Measurements from ENCODE around the gene GNA14.
"Not testable (repeated sequence)": the region's sequence is repeated elsewhere in the genome, so short reads cannot be mapped to it uniquely, and the experiment has no call there.

GNA14 gene

DNA sequence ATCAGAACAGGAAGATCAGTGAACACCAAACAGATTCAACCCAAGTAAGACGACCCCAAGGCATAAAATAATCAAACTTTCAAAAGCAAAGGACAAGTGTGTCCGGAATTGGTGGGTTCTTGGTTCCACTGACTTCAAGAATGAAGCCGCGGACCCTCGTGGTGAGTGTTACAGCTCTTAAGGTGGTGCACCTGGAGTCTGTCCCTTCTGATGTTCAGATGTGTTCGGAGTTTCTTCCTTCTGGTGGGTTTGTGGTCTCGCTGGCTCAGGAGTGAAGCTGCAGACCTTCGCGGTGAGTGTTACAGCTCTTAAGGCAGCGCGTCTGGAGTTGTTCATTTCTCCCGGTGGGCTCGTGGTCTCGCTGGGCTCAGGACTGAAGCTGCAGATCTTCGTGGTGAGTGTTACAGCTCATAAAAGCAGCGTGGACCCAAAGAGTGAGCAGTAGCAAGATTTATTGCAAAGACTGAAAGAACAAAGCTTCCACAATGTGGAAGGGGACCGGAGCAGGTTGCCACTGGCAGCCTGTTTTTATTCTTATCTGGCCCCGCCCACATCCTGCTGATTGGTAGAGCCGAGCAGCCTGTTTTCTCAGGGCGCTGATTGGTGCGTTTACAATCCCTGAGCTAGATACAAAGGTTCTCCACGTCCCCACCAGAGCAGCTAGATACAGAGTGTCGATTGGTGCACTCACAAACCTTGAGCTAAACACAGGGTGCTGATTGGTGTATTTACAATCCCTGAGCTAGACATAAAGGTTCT is 158.5 kb downstream of the GNA14 start:
- not testable (repeated sequence) for DNase-seq (ENCODE audit: low spot score)

DNA sequence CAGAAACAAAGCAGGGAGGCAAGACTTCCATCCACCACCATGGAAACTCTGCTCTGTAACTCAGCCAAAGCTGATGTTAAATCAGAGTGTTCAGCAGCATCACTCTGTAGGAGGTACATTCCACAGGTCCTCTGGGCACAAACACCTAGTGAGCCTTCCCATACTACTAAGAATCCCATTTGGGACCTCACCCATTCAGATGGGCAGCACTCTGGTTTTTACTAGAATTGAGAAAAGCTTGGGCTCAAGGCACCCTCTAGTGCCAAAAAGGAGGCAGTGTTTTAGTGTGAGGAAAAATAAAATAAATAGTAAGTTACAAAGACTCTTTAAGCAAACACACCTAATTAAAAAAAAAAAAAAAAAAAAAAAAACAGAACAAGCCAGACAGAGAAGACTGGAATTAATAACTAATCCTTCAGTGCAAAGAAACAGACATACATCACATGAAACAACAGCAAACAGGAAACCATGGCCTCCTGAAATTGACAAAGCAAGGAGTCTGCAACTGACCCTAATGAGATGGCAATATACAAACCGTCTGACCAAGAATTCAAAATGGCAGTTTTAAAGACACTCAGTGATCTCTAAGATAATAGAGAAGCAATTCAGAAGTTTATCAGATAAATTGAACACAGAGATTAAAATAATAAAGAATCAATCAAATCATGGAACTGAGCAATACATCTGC is 159.5 kb downstream of the GNA14 start:
- no peak for DNase-seq (ENCODE audit: low spot score)

DNA sequence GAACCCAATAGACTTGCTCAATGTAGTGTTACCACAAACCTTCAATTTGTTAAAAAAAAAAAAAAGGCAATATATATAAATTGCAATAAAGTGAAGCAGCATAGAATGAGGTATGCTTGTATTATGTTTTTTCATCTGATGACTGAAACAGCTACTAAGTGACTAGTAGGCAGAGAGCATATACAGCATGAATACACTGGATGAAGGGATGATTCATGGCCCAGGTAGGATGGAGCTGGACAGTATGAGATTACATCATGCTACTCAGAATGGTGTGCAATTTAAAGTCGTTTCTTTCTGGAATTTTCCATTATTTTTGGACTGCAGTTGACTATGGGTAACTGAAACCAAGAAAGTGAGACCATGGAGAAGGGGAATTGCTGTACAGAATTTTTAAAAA is 161.2 kb downstream of the GNA14 start:
- DNase-seq (ENCODE audit: low spot score), result no peak

DNA sequence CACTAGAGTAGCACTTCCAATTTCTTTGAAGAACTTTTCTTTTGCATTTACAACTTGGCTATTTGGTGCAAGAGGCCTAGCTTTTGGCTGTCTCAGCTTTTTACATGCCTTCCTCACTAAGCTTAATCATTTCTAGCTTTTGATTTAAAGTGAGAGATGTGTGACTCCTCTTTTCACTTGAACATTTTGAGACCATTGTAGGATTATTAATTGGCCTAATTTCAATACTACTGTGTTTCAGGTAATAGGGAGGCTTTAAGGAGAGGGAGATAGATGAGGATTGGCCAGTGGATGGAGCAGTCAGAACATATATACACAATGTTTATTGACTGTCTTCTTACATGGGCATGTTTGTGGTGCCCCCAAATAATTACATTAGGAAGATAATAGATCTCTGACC is 161.7 kb downstream of the GNA14 start:
- no peak for DNase-seq (ENCODE audit: low spot score)

DNA sequence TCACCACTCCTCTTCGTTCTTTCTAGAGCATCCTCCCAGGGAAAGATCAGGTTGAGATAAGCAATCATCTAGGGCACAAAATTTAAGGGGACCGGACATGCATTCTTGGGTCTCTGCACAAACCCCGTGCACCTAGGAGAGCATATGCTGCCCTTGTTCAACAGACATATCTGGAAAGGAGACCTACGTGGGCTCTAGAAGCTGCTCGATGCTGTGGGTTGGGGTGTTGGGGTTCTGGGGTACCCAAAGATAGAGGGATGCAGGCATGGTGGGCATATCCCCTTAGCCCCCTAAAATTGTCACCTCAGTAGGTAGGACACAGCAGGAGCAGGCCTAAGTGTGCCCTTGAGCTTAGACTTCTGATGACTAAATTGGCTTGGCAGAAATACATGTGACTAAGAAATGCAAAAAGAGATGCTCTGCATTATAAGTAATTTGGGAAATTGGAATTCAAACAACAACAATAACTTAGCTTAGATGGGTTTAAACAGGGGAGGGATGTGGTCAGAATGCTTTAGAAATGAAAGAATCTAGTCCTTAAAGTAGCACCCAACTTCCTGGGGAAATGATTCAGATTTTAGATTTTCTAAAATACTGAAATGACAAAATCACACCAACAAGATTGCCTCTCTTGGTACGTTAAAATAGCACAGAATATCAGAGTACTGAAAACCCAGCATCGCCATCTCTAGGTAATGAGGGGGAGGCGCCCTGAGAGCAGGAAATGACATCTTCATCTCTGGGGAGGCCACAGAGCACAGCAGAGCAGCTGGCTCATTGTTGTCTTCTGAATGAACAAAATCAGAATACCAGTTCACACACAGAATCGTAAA is 172.3 kb downstream of the GNA14 start:
- DNase-seq (ENCODE audit: low spot score), result no peak

DNA sequence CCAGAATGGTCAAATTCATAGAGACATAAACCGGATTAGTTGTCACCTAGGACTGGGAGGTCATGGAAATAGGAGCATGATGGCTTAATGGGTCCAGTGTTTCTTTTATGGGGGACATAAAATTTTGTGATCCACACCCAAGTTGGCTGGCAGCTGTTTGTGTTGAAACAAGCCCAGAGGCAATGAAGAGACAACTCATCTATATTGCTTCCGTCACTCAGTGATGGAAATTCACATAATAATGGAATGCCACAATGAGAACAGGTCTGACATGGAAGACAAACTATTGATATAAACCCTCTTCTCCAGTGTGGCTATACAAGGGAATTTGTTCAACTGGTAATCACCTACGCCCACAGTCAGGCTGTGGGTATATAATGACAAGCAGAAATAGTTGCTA is 173.2 kb downstream of the GNA14 start:
- DNase-seq (ENCODE audit: low spot score), result no peak

DNA sequence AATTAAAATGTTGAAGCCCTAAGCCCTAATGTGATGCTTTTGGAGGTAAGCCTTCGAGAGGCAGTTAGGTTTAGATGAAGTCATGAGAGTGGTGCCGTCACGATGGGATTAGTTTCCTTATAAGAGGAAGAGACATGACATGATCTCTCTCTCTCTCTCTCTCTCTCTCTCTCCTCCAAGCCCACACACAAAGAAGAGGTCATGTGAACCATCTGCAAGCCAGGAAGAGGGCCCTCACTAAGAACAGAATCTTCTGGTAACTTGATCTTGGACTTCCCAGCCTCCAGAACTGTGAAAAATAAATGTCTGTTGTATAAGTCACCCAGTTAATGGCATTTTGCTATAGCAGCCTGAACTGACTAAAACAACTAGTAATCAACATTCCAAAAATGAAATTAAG is 175.5 kb downstream of the GNA14 start:
- no peak for DNase-seq (ENCODE audit: low spot score)

DNA sequence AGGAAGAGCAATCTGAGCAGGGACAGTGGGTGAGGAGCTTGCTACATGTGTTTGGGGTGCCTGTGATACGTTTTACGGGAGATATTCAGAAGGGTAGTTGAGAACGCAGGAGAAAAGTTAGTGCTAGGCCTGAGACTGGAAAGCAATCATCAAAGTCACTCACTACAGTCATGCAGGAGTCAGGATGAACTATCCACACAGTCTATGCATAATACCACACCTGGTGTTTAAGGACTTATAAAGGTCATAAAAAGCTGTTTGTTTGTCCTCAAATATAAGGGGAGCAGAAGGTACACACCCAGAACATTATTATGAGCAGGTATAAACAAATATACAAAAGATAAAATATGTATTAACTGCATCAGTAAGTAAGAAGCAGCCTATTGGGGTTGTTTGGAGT is 176.6 kb downstream of the GNA14 start:
- DNase-seq (ENCODE audit: low spot score), result no peak

DNA sequence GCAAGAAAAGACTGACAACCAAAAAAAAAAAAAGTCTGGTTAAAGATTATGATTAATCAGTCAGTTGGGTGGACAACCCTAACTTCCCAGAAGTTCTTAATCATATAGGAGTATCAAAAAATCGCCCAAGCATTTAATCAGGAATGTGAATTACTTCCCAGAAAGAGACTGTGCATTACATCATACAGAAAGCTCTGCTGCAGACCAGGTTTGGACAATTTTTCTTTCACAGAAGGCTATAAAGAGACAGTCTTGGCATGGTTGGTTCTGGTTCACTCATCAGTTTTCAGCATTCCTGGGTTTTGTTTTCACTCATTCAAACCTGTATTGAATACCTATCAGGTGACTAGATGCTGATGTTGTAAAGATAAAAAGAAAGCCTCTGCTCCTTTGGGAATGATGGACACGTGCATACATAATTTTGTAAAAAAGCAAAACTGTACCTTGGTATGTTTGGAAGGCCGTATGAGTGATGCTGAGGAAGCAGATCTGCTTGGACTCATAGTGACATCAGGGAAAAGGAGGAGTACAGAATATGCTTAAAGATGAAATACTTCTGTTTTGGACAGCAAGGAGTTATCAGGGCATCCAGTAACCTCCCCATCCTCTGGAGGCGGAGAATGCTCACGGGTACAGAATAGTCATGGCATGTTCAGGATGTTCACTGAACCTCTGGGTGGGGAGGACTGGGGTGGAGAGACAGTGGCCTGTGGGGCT is 178.4 kb downstream of the GNA14 start:
- no peak for DNase-seq (ENCODE audit: low spot score)

DNA sequence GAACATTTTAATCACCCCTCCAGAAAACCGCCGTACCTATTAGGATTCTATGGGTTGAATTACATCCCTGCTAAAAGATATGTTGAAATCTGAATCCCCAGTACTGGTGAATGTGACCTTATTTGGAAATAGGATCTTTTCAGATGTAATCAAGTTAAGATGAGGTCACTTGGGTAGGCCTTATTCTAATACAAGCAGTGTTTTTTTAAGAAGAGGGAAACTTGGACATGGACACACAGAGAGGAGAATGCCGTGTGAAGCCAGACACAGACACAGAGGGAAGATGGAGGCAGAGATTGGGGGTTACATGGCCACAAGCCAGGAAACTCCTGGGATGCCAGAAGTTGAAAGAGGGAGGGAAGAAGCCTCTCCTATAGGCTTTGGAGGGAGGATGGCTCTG is 183.5 kb downstream of the GNA14 start:
- no peak for DNase-seq (ENCODE audit: low spot score)

DNA sequence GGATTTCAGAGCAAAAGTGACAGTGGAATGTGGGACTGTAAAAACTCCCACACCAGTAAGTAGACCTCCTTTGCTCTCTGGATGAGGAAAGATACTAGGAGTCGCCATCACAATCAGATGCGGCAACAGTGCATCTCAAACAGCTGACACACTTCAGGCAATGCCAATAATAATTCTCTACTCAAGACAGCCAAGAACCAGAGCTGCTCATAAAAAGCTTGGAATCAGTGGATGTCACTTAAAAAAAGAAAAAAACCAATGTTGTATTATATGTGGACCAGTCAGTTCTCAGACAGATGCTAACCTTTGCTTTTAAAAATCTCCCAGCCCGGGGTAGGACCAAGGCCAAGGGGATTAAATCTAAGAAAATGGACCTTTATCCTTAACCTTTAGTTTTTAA is 185.0 kb downstream of the GNA14 start:
- DNase-seq (ENCODE audit: low spot score), result no peak

DNA sequence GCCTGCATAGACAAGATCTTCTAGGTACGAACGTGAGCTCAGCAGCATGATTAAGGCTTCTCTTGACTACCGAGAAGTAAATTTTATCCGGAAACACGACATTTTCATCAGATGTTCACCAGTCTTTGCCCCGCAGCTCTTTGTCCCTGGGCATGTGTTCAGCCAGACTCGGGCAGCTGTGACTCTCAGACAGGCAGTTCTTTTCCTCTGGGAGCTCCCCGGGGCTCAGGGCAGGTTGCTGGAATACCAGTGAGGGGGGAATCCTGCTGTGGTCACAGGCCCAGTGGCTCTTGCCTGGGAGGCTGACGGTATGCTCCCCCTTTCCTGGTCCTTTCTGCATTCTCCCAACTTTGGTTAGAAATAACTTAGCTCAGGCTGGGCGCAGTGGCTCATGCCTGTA is 186.1 kb downstream of the GNA14 start:
- DNase-seq (ENCODE audit: low spot score), result no peak

DNA sequence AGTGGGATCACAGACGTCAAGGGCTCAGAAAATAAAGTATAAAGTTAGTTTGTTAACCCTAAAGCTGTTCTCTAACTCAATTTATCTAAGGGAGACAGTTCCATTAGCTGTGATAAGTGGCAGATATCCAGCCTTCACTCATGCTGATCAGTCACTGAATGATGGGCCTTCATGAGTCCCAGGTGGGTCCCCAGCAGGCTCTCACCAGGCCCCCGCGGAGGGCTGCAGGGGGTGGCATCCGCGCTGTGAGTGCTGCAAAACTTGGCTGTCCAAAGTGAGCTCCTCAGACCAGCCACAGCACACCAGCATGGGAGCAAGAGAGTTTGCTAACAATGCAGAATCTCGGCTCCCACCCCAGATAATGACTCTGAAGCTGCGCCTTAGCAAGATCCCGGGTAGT is 187.2 kb downstream of the GNA14 start:
- DNase-seq (ENCODE audit: low spot score), result no peak

DNA sequence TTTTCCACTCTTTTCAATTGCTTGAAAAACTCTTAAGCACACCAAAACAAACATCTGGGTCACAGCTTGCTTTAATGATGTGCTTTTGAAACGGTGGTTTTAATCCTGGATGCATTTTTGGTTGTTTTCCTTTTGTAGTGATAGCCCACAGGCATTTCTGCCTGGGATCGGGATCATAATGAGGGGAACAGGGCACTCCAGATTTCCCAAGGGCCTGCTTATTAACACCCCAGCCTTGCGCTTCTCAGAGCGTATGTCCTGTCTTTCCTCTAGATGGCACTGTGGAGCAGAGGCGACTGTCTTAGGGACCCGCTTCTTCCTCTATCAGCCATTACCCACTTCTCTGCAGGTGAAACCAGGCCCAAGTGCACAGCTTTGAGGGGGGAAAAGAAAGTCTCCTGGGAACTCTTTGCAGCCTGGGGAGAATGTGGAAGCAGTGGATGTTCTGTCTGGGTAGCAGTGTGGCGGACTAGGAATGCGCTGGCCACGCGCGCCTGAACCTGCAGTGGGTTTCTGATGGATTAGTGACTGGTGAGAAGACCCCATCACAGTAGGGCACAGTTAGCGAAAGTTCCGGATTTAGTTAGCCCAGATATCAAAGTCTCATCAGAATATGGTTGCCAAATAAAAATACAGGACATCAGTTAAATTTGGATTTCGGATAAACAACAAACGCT is 190.1 kb downstream of the GNA14 start:
- peak; percentile 62 for DNase-seq (ENCODE audit: low spot score)

DNA sequence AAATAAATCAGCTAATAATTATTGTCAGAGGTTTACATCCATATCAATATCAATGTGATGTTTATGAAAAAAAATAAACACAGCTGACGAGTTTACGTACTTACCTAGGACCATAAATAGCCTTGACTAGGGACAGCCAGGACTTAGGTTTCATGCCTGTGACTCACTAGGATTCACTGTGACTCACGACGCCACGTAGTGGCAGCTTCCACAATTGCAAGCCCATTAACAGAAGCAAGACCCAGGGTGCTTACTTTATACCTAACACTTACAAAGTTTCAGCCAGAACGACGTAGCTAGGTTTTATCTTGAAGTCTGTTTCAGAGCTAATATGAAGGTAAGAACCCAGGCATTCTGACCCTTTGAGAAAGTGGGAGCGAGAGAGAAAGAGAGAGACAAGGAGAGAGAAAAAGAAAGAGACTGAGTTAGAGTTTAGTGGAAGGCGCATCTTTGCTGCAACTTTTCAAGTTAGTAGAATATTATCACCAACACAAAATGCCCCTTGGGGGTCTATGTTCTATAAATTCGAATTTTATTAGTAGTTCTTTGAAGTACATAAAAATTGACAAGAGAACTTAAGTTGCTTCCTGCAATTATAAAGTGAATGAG is 191.2 kb downstream of the GNA14 start:
- peak; percentile 79 for DNase-seq (ENCODE audit: low spot score)

DNA sequence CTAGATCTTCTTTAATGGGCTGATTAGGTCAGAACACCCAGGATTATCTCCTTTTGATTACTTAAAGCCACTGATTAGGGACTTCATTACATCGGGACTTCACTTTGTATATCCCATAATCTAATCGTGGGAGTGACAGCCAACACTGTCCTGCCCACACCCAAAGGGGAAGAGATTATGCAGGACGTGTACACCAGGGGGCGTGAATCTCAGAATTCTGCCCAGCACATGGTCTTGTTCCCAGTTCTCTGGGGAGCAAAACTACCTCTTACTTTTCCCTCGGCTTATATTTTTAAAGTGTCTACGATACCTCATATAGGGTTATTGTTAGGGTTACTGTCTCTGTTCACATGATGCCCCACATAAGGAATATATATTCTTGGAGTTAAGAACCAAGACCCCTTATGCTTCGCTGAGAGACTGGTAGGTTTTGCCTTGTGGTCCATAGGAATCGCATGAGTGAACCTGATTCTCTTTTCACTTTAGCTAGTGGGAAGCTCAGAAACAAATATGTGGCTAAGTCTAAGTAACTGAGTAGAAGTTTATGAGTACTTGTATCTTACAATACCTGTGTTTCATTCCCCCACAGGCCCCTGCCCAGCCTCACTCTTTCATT is 192.7 kb downstream of the GNA14 start:
- peak; percentile 51 for DNase-seq (ENCODE audit: low spot score)

DNA sequence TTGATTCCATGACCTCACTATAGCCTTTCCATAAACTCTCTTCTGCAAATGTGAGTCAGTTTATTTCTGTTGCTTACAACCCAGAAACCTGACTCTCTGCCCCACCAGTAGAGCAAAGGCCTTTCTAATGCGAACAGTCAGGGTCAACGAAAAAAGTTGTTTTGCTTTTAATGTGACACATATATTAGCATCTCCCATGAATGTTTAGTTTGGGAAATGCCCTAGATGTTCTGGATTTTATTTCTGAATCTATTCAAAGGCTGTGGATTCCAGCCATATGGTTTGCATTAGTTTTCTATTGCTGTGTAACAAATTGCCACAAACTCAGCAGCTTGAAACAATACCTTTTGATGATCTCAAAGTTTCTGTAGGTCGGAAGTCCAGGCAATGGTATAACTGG is 193.5 kb downstream of the GNA14 start:
- DNase-seq (ENCODE audit: low spot score), result no peak

DNA sequence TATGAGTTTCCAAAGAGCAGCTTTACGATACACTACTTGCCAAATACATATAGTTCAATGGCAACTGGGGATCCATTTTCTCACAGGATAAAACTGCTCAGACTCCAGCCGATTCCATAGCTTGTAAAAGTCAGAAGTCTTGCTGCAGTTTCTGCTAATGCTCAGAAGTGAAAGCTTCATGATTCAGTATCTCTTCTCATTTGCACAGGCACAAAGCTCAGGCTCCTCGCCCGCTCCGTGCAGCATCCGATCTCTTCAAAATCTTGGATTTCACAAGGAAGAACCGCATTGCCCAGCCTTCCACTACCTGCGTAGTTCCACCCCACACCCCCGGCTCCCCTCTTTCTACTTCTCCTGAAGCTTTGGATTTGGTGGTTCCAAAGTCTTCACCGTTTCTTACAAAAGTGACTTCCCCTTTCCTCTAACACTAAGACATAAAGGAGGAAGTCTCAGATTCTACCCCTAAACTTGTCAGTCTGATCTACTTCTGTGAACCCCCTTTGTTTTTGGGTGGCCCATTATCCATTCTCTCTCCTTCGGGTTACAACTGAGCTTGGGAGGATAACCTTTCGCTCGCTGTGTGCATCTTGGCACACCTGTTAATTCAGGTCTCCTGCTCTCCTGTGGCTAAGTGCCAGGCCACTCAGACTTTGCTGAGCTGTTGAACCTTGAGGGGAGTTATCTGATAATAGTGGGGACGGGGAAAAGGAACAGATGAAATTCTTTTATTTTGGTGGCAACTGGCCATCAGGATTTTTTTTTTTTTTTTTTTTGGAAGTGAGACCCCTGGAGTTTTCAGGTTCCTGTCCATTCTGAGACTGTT is 194.1 kb downstream of the GNA14 start:
- DNase-seq (ENCODE audit: low spot score), result no peak

DNA sequence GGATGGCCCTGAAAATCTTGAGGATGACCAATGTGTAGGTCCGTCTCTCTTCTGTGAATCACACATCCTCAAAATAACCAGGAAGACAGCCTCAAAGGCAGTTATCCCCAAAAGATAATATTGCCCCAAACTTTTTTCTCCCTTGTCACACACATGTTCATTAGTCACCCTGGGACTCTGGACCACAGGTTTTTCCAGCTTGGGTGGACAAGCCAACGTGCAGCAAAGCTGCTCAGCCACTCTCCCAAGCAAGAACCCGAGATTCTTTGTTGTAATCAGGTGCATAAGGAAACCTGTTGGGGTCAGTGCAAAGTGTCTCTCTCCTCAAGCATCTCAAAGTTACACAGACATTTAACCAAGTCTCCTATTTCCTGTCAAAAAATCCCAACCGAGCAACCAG is 196.6 kb downstream of the GNA14 start:
- no peak for DNase-seq (ENCODE audit: low spot score)

DNA sequence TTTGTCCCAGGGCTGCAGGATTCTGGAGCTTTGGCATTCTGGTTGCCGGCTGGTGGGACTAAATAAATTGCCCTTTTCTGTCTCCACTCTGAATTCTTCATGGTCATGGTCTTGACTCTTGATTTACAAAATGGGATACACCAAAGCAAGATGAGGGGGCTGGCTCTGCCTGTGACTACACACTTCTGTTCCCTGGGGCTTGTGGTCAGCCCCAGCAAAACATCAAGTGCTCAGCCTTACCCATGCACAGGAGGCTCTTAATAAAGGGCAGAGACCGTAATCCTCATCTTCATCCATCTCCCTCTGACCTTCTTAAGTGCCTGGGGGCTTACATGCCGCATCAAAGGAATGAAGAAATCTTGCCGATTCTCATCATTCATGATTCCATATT is 198.0 kb downstream of the GNA14 start:
- DNase-seq (ENCODE audit: low spot score), result no peak
